Neural cell (in vitro differentiated cells): ENCODE results near the gene CHMP1A. TPM values are rescaled to one million over a fixed set of nuclear protein-coding genes. Genes with fewer than 3 reads are reported as not detected.

Experiments used
- H2AFZ ChIP-seq: fragments of 200-600, 300-800 bp; sonication (generic), shearing (Covaris generic); 2 replicates; pipeline ENCODE4 v1.6.0; 2014; ENCODE audit warnings: low read depth, mild to moderate bottlenecking, antibody characterized with exemption, low read length, moderate library complexity
- H3F3A ChIP-seq: fragments of 200-600 bp; shearing (Covaris generic); 2 replicates; pipeline ENCODE4 v1.6.1; 2016; ENCODE audit warnings: mild to moderate bottlenecking, moderate library complexity, mixed read lengths, antibody characterized with exemption, low read length; ENCODE audit not compliant: insufficient read depth, poor library complexity, severe bottlenecking
- H3K27ac ChIP-seq: fragments of 200-600, 300-800 bp; sonication (generic), shearing (Covaris generic); 2 replicates; pipeline ENCODE4 v1.5.1; 2014; ENCODE audit warnings: mild to moderate bottlenecking, low read length, moderate library complexity
- H3K27me3 ChIP-seq: fragments of 300-800, 200-600 bp; sonication (generic), shearing (Covaris generic); 2 replicates; pipeline ENCODE4 v1.6.0; 2014; ENCODE audit warnings: mild to moderate bottlenecking, low read depth, low read length, moderate library complexity; ENCODE audit not compliant: insufficient read depth
- H3K36me3 ChIP-seq: fragments of 300-800, 200-600 bp; sonication (generic), shearing (Covaris generic); 2 replicates; pipeline ENCODE4 v1.5.1; 2014; ENCODE audit warnings: mild to moderate bottlenecking, antibody characterized with exemption, low read length, moderate library complexity; ENCODE audit not compliant: insufficient read depth
- H3K4me2 ChIP-seq: fragments of 300-800, 200-600 bp; sonication (generic), shearing (Covaris generic); 2 replicates; pipeline ENCODE4 v1.6.0; 2014; ENCODE audit warnings: mild to moderate bottlenecking, low read length
- H3K4me3 ChIP-seq: fragments of 300-800, 200-600 bp; sonication (generic), shearing (Covaris generic); 2 replicates; pipeline ENCODE4 v1.5.1; 2014; ENCODE audit warnings: mild to moderate bottlenecking, low read length, moderate library complexity
- H3K79me2 ChIP-seq: fragments of 200-600 bp; shearing (Covaris generic); replicated peaks from 2 replicates; pipeline ENCODE4 v1.6.0; 2014; ENCODE audit warnings: mild to moderate bottlenecking, low read length, moderate library complexity; ENCODE audit not compliant: insufficient read depth
- H3K9ac ChIP-seq: fragments of 300-800, 200-600 bp; sonication (generic), shearing (Covaris generic); 2 replicates; pipeline ENCODE4 v1.6.1; 2016; ENCODE audit warnings: mild to moderate bottlenecking, low read length, mixed read lengths
- H3K9me2 ChIP-seq: fragments of 200-600 bp; shearing (Covaris generic); 2 replicates; pipeline ENCODE4 v1.6.1; 2016; ENCODE audit warnings: mild to moderate bottlenecking, low read length, mixed read lengths; ENCODE audit not compliant: insufficient read depth
- H3K9me3 ChIP-seq: fragments of 200-600, 300-800 bp; sonication (generic), shearing (Covaris generic); 2 replicates; pipeline ENCODE4 v1.6.1; 2016; ENCODE audit warnings: mild to moderate bottlenecking, mixed run types, low read length, moderate library complexity, mixed read lengths
- H4K20me1 ChIP-seq: fragments of 200-600 bp; shearing (Covaris generic); 2 replicates; pipeline ENCODE4 v1.6.1; 2016; ENCODE audit warnings: mild to moderate bottlenecking, mixed run types; ENCODE audit not compliant: insufficient read depth
- EP300 ChIP-seq: fragments of 450-650 bp; conservative IDR thresholded peaks from 2 replicates; pipeline ENCODE4 v1.6.1; 2014; ENCODE audit warnings: antibody characterized with exemption, mild to moderate bottlenecking, moderate library complexity; ENCODE audit not compliant: poor library complexity, severe bottlenecking
- EZH2 ChIP-seq: fragments of 200-600, 300-800 bp; shearing (Covaris generic), sonication (generic); IDR thresholded peaks from 2 replicates; pipeline ENCODE4 v1.6.1; 2014; ENCODE audit warnings: antibody characterized with exemption, low read length, borderline replicate concordance, mild to moderate bottlenecking; ENCODE audit not compliant: insufficient read depth, poor library complexity, severe bottlenecking
- MXI1 ChIP-seq: fragments of 450-650 bp; conservative IDR thresholded peaks from 2 replicates; pipeline ENCODE4 v1.6.1; 2014; ENCODE audit warnings: antibody characterized with exemption, mild to moderate bottlenecking; ENCODE audit not compliant: poor library complexity, severe bottlenecking
- POLR2AphosphoS5 ChIP-seq: IDR thresholded peaks from 2 replicates; pipeline ENCODE4 v1.6.1; 2012
- RAD21 ChIP-seq: fragments of 450-650 bp; conservative IDR thresholded peaks from 2 replicates; pipeline ENCODE4 v1.6.1; 2014; ENCODE audit warnings: antibody characterized with exemption, mild to moderate bottlenecking, moderate library complexity
- REST ChIP-seq: IDR thresholded peaks from 2 replicates; pipeline ENCODE4 v1.6.1; 2012; ENCODE audit warnings: borderline replicate concordance
- SMC3 ChIP-seq: fragments of 450-650 bp; conservative IDR thresholded peaks from 2 replicates; pipeline ENCODE4 v1.6.1; 2014; ENCODE audit warnings: antibody characterized with exemption, mild to moderate bottlenecking, moderate library complexity; ENCODE audit not compliant: poor library complexity
- TAF1 ChIP-seq: IDR thresholded peaks from 2 replicates; pipeline ENCODE4 v1.6.1; 2012; ENCODE audit warnings: low read depth
- polyA plus RNA-seq: library from polyadenylated mRNA; depleted of rRNA; stranded (reverse); fragments of >200 nt; gene quantifications from 2 replicates; pipeline ENCODE4 v1.2.3, GENCODE V29; 2014
- TF ChIP-seq, protein P1 (sequence below): fragments of 450-650 bp; IDR thresholded peaks from 2 replicates; pipeline ENCODE4 v1.5.1; 2014; ENCODE audit warnings: antibody characterized with exemption, mild to moderate bottlenecking, moderate library complexity; ENCODE audit not compliant: poor library complexity, severe bottlenecking

Gene CHMP1A
- polyA plus RNA-seq, 1 donor from 2014 or later = 113 TPM

DNA sequence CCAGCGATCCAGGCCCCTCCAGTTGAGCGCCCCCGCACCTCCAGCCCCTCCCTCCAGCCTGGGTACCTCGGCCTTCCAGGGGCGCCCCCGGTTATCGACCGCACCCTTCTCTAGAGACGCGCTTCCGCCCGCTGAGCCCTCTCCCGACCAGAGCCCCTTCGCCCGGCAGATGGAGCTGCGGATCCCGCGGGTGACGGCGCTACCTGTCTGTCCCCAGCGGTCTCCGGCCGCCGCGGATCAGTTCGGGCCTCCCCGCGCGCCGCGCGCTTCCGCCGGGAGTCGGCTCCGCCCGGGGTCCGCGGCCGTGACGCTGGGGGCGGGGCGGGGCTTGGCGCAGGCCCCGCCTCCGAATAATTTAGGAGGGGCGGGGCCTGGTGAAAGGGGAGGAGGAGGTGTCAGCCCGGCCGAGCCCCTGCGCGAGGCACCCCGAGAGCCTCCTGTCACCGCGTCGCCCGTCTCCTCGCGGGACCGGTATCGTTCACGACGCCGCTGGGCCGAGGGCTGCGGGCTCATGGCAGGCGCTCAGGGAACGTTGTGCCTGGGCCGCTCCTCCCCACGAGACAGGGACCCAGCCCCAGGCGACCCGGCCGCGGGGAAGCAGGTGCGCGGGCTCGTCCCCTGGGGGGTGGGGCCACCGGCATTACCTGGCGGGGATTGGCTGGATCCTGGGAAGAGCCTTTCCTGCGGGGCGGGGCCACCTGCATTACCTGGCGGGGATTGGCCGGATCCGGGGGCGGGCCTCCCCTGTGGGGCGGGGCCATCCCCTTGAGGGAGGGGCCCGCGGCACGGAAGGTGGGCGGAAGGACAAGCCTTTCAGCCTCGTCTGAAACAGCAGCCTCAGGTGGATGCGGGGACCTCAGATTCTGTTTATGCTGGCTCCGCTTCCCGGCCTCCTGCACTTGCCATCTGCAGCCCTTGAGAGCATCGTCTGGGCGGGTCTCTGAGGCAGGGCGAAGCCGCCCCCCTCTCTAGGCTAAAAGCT is 44.2 kb upstream of the CHMP1A start, which contains the start of gene SPATA2L:
SPATA2L (minus strand) TSS at position 281 of the 982 bp plus-strand sequence. CDS start 473 bp downstream, outside the sequence.
- no peaks in the 10 kb centered on the region for H3K36me3 ChIP-seq
- H3K4me3 ChIP-seq = peak within 1 kb of the TSS; percentile 96
- H3K4me2 ChIP-seq = peak within 1 kb of the TSS; percentile 85
- no peaks in the 10 kb centered on the region for H4K20me1 ChIP-seq
- H3K27me3 ChIP-seq = no peaks in the 10 kb centered on the region
- peak within 1 kb of the TSS; percentile 88 for H3K27ac ChIP-seq
- no peaks in the 10 kb centered on the region for H3K9me2 ChIP-seq
- peak within 1 kb of the TSS; percentile 91 for H3K9ac ChIP-seq
- no peaks in the 10 kb centered on the region for H3K79me2 ChIP-seq
- peak; percentile 87 for TF ChIP-seq POLR2AphosphoS5
- peak; percentile 50 for TF ChIP-seq SMC3
- peak; percentile 15 for TF ChIP-seq REST
- TF ChIP-seq EZH2 = no peak
- TF ChIP-seq MXI1 = peak; percentile 91
- peak; percentile 11 for TF ChIP-seq RAD21
- TF ChIP-seq, protein P1, sequence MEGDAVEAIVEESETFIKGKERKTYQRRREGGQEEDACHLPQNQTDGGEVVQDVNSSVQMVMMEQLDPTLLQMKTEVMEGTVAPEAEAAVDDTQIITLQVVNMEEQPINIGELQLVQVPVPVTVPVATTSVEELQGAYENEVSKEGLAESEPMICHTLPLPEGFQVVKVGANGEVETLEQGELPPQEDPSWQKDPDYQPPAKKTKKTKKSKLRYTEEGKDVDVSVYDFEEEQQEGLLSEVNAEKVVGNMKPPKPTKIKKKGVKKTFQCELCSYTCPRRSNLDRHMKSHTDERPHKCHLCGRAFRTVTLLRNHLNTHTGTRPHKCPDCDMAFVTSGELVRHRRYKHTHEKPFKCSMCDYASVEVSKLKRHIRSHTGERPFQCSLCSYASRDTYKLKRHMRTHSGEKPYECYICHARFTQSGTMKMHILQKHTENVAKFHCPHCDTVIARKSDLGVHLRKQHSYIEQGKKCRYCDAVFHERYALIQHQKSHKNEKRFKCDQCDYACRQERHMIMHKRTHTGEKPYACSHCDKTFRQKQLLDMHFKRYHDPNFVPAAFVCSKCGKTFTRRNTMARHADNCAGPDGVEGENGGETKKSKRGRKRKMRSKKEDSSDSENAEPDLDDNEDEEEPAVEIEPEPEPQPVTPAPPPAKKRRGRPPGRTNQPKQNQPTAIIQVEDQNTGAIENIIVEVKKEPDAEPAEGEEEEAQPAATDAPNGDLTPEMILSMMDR = peak; percentile 45
- peak; percentile 57 for TF ChIP-seq EP300
- TF ChIP-seq TAF1 = peak; percentile 73
- no peaks in the 10 kb centered on the region for H3F3A ChIP-seq
- peak within 1 kb of the TSS; percentile 76 for H2AFZ ChIP-seq
- no peaks in the 10 kb centered on the region for H3K9me3 ChIP-seq

GRCh38 chr16:89700649-89701424 is 43.3 kb upstream of the CHMP1A start:
- no peaks in the 10 kb centered on the region for H3K9me2 ChIP-seq
- peak overlapping the region; percentile 91 for H3K9ac ChIP-seq
- H3K36me3 ChIP-seq = no peaks in the 10 kb centered on the region
- H3F3A ChIP-seq = no peaks in the 10 kb centered on the region
- H3K9me3 ChIP-seq = no peaks in the 10 kb centered on the region
- no peaks in the 10 kb centered on the region for H3K27me3 ChIP-seq
- no peaks in the 10 kb centered on the region for H4K20me1 ChIP-seq
- H2AFZ ChIP-seq = peak overlapping the region; percentile 45
- peak overlapping the region; percentile 77 for H3K4me2 ChIP-seq
- H3K27ac ChIP-seq = peak overlapping the region; percentile 88
- peak overlapping the region; percentile 96 for H3K4me3 ChIP-seq
- H3K79me2 ChIP-seq = no peaks in the 10 kb centered on the region
- TF ChIP-seq MXI1 = peak; percentile 17
- no peak for TF ChIP-seq POLR2AphosphoS5
- TF ChIP-seq, protein P1 = peak; percentile 66
- TF ChIP-seq RAD21 = peak; percentile 56
- TF ChIP-seq EP300 = no peak
- TF ChIP-seq TAF1 = no peak
- peak; percentile 5 for TF ChIP-seq REST
- no peak for TF ChIP-seq SMC3
- no peak for TF ChIP-seq EZH2
